IMR-90 (cell line): Measurements from ENCODE around the gene ZFYVE21. TPM values are rescaled to one million over a fixed set of nuclear protein-coding genes. Genes with fewer than 3 reads are reported as not detected.

Experiments used
- ATAC-seq: fragments of 200-7000 bp; cut with Tn5 transposase; 2 replicates; pipeline ENCODE4 v1.9.1; 2020; ENCODE audit warnings: low read depth, mild to moderate bottlenecking, moderate library complexity
- BruUV-seq: library from RNA; stranded (reverse); fragments of 400-500 nt; replicated peaks from 2 replicates; lab custom pipeline; 2021; lab: Mats Ljungman, UMichigan
- CTCF ChIA-PET: fragments of 300-600 bp; formaldehyde crosslinking; extraction: SDS; loops from one replicate; lab custom pipeline; 2021; ENCODE audit warnings: antibody characterized with exemption; lab: Yijun Ruan, JAX
- POLR2A ChIA-PET: fragments of 300-600 bp; sonication (Branson Sonifier 250); formaldehyde crosslinking; loops from one replicate; lab custom pipeline; 2022; ENCODE audit warnings: antibody characterized with exemption; ENCODE audit not compliant: unreplicated experiment; lab: Charles Lee
- DNase-seq: peaks from one replicate; pipeline ENCODE4 v3.0.0; 2013
- H2AFZ ChIP-seq: replicated peaks from 2 replicates; pipeline ENCODE3; 2013; ENCODE audit warnings: low read length, mild to moderate bottlenecking; ENCODE audit not compliant: poor library complexity
- H2AK5ac ChIP-seq: 2 replicates; pipeline ENCODE4 v1.6.1; 2013; ENCODE audit warnings: low read depth, low read length, inconsistent platforms
- H2AK9ac ChIP-seq: replicated peaks from 2 replicates; pipeline ENCODE3; 2013; ENCODE audit warnings: mild to moderate bottlenecking, low read depth, low read length, moderate library complexity; ENCODE audit not compliant: poor library complexity
- H2BK120ac ChIP-seq: 2 replicates; pipeline ENCODE4 v1.6.1; 2013; ENCODE audit warnings: low read depth, low read length, inconsistent platforms
- H2BK15ac ChIP-seq: 3 replicates; pipeline ENCODE4 v1.6.1; 2013; ENCODE audit warnings: low read depth, low read length, inconsistent platforms
- H2BK20ac ChIP-seq: 2 replicates; pipeline ENCODE4 v1.6.1; 2013; ENCODE audit warnings: low read depth, mild to moderate bottlenecking, inconsistent platforms, low read length, moderate library complexity
- H2BK5ac ChIP-seq: 2 replicates; pipeline ENCODE4 v1.6.1; 2013; ENCODE audit warnings: mild to moderate bottlenecking, low read depth, low read length, inconsistent platforms; ENCODE audit not compliant: poor library complexity, severe bottlenecking
- H3K14ac ChIP-seq: replicated peaks from 2 replicates; pipeline ENCODE4 v1.6.1; 2013; ENCODE audit warnings: low read depth, low read length, inconsistent platforms
- H3K18ac ChIP-seq: 2 replicates; pipeline ENCODE4 v1.6.1; 2013; ENCODE audit warnings: low read depth, low read length, control low read depth
- H3K23ac ChIP-seq: 2 replicates; pipeline ENCODE4 v1.6.1; 2013; ENCODE audit warnings: low read depth, low read length, inconsistent platforms
- H3K27ac ChIP-seq: 2 replicates; pipeline ENCODE4 v1.5.1; 2013; ENCODE audit warnings: mild to moderate bottlenecking, control low read depth, low read length; ENCODE audit not compliant: insufficient read depth
- H3K27me3 ChIP-seq: 2 replicates; pipeline ENCODE4 v1.6.1; 2013; ENCODE audit warnings: low read length; ENCODE audit not compliant: control insufficient read depth, insufficient read depth
- H3K36me3 ChIP-seq: 2 replicates; pipeline ENCODE4 v1.6.1; 2013; ENCODE audit warnings: low read length, mixed read lengths; ENCODE audit not compliant: control insufficient read depth, insufficient read depth
- H3K4ac ChIP-seq: 2 replicates; pipeline ENCODE4 v1.6.1; 2013; ENCODE audit warnings: low read depth, low read length, inconsistent platforms
- H3K4me1 ChIP-seq: 2 replicates; pipeline ENCODE4 v1.6.1; 2013; ENCODE audit warnings: low read length, mixed read lengths; ENCODE audit not compliant: control insufficient read depth, insufficient read depth
- H3K4me2 ChIP-seq: 2 replicates; pipeline ENCODE4 v1.6.1; 2013; ENCODE audit warnings: low read depth, mild to moderate bottlenecking, control low read depth, low read length, moderate library complexity
- H3K4me3 ChIP-seq: 2 replicates; pipeline ENCODE4 v1.5.1; 2013; ENCODE audit warnings: low read depth, mild to moderate bottlenecking, control low read depth, low read length, moderate library complexity; ENCODE audit not compliant: insufficient read depth
- H3K56ac ChIP-seq: 2 replicates; pipeline ENCODE4 v1.6.1; 2013; ENCODE audit warnings: low read length, inconsistent platforms; ENCODE audit not compliant: insufficient read depth; ENCODE audit errors: extremely low read depth
- H3K79me1 ChIP-seq, 2 experiments: 2 replicates each; pipeline ENCODE4 v1.6.1; 2013; ENCODE audit warnings: low read length in 2 of 2, inconsistent platforms in 1 of 2, low read depth in 1 of 2
- H3K9ac ChIP-seq: 2 replicates; pipeline ENCODE4 v1.6.1; 2013; ENCODE audit warnings: low read depth, low read length, control low read depth
- H3K9me1 ChIP-seq: 2 replicates; pipeline ENCODE4 v1.6.1; 2013; ENCODE audit warnings: low read length, inconsistent platforms; ENCODE audit not compliant: insufficient read depth
- H3K9me3 ChIP-seq: 2 replicates; pipeline ENCODE4 v1.6.1; 2013; ENCODE audit warnings: low read length; ENCODE audit not compliant: control insufficient read depth, insufficient read depth
- H4K20me1 ChIP-seq: 2 replicates; pipeline ENCODE4 v1.6.1; 2013; ENCODE audit warnings: low read length, inconsistent platforms; ENCODE audit not compliant: insufficient read depth
- H4K5ac ChIP-seq: 2 replicates; pipeline ENCODE4 v1.6.1; 2013; ENCODE audit warnings: mild to moderate bottlenecking, low read depth, low read length, control low read depth
- H4K8ac ChIP-seq, 2 experiments: 2 replicates each; pipeline ENCODE4 v1.6.1; 2013; ENCODE audit warnings: low read depth in 2 of 2, low read length in 2 of 2, control low read depth in 1 of 2, inconsistent platforms in 1 of 2
- H4K91ac ChIP-seq: 2 replicates; pipeline ENCODE4 v1.6.1; 2013; ENCODE audit warnings: low read depth, low read length, inconsistent platforms; ENCODE audit not compliant: insufficient read depth
- BHLHE40 ChIP-seq: fragments of 150-350 bp; IDR thresholded peaks from 2 replicates; pipeline ENCODE4 v1.6.1; 2016; ENCODE audit warnings: mild to moderate bottlenecking, low read depth, low read length
- CEBPB ChIP-seq: IDR thresholded peaks from 2 replicates; pipeline ENCODE4 v1.6.1; 2012; ENCODE audit warnings: low read depth, low read length, improper control_type of control experiment
- CHD1 ChIP-seq: IDR thresholded peaks from 2 replicates; pipeline ENCODE4 v1.6.1; 2012; ENCODE audit warnings: low read depth, low read length, improper control_type of control experiment
- FOS ChIP-seq: fragments of 150-350 bp; IDR thresholded peaks from 2 replicates; pipeline ENCODE4 v1.6.1; 2016; ENCODE audit warnings: low read depth, low read length
- MAFK ChIP-seq: IDR thresholded peaks from 2 replicates; pipeline ENCODE4 v1.6.1; 2012; ENCODE audit warnings: low read depth, low read length, improper control_type of control experiment
- MAZ ChIP-seq: IDR thresholded peaks from 2 replicates; pipeline ENCODE4 v1.6.1; 2012; ENCODE audit warnings: low read depth, mild to moderate bottlenecking, low read length, improper control_type of control experiment, moderate library complexity, borderline replicate concordance
- MXI1 ChIP-seq: IDR thresholded peaks from 2 replicates; pipeline ENCODE4 v1.6.1; 2012; ENCODE audit warnings: low read depth, mild to moderate bottlenecking, low read length, moderate library complexity, borderline replicate concordance
- NFE2L2 ChIP-seq: fragments of 150-350 bp; IDR thresholded peaks from 2 replicates; pipeline ENCODE4 v1.6.1; 2016; ENCODE audit warnings: low read depth, mild to moderate bottlenecking, low read length
- POLR2A ChIP-seq: IDR thresholded peaks from 2 replicates; pipeline ENCODE4 v1.6.1; 2012; ENCODE audit warnings: mild to moderate bottlenecking, low read depth, low read length
- RCOR1 ChIP-seq: IDR thresholded peaks from 2 replicates; pipeline ENCODE4 v1.6.1; 2012; ENCODE audit warnings: mild to moderate bottlenecking, low read length, improper control_type of control experiment; ENCODE audit not compliant: insufficient replicate concordance
- RFX5 ChIP-seq: IDR thresholded peaks from 2 replicates; pipeline ENCODE4 v1.8.0; 2012; ENCODE audit warnings: low read depth, mild to moderate bottlenecking, low read length, moderate library complexity
- SMC3 ChIP-seq: fragments of 150-350 bp; IDR thresholded peaks from 2 replicates; pipeline ENCODE4 v1.6.1; 2016; ENCODE audit warnings: low read depth, mild to moderate bottlenecking, antibody characterized with exemption, low read length, moderate library complexity
- WGBS, 2 experiments: methylation state at CpG; one replicate each; pipeline versions ENCODE4 v1.1.5 to v1.1.7; 2013; ENCODE audit warnings: missing lambda C conversion rate in 2 of 2; ENCODE audit not compliant: insufficient read length in 1 of 2; ENCODE audit errors: extremely low coverage in 2 of 2; 5-methylcytosine and 5-hydroxymethylcytosine counted together
- dilution Hi-C: fragments of 300-500 bp; cut with HindIII; formaldehyde crosslinking; loops from one replicate; pipeline ENCODE4 v1.14.3; 2018; ENCODE audit warnings: low sequenced_read_pairs; ENCODE audit not compliant: unreplicated experiment
- in situ Hi-C: fragments of 300-500 bp; cut with MboI; formaldehyde crosslinking; loops from 3 replicates; pipeline ENCODE4 v1.14.3; 2019; ENCODE audit warnings: low sequenced_read_pairs, inconsistent platforms, mixed read lengths
- intact Hi-C: fragments of 100-400 bp; cut with micrococcal nuclease; formaldehyde crosslinking; loops from 2 replicates; pipeline ENCODE4 v1.10.0; 2022
- polyA plus RNA-seq, 3 experiments: library from polyadenylated mRNA; depleted of rRNA; stranded (reverse); fragments of >200 nt; gene quantifications; 2 replicates each; pipeline ENCODE4 v1.2.3, GENCODE V29; 2012; ENCODE audit warnings: low replicate concordance in 1 of 3
- total RNA-seq: library from RNA; depleted of rRNA; stranded (reverse); fragments of >200 nt; gene quantifications from 2 replicates; pipeline ENCODE4 v1.2.3, GENCODE V29; 2012
- TF ChIP-seq, protein P1 (sequence below): fragments of 150-350 bp; IDR thresholded peaks from 2 replicates; pipeline ENCODE4 v1.6.1; 2017; ENCODE audit warnings: mild to moderate bottlenecking, antibody characterized with exemption, low read length, low read depth
- TF ChIP-seq, protein P2 (sequence below): fragments of 150-350 bp; IDR thresholded peaks from 2 replicates; pipeline ENCODE4 v1.6.1; 2016; ENCODE audit warnings: low read depth, mild to moderate bottlenecking, low read length, moderate library complexity, borderline replicate concordance
- TF ChIP-seq, protein P3 (sequence below): conservative IDR thresholded peaks from 2 replicates; pipeline ENCODE4 v1.5.1; 2012; ENCODE audit warnings: mild to moderate bottlenecking, low read depth, low read length, improper control_type of control experiment

Gene ZFYVE21
- total and polyA plus RNA-seq, 2 of the 4 experiments (the other 2 are of a cell fraction), result 41.2 to 89.2 TPM

DNA sequence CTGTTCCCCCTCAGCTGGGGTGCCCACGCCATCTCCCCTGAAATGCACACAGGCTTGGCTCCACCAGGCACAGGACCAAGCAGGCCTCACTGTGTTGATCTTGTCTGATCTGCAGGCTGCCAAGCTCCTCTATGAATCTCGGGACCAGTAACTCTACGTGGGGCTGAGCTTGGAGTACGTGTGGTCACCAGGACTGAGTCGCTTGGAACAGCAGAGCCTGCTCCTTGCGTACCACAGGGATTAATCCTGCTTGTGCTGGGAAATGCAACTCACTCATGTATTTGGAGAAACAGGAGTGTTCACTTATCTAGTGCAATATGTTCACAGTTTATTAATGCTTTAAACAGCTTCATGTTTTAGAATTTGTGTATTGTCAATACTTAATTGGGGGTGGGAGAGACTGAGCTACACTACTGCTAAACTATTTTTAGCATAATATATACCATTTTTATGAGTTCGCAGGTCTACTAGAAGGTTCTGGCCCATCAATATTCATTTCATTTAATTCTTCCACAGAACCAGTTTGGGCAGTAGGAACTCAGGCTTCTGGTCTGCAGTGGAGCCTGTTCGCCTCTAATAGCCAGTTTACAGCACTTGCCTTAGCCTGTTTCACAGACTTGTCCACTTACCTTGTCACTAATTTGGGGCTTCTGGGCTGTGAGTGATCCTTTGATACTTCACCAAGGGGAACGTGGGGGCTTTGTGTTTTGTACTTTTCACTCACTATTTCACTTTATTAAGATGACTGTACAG is 17.4 kb downstream of the ZFYVE21 start:
- H2AK9ac ChIP-seq, result no peak overlapping the region
- no peak overlapping the region for H2BK5ac ChIP-seq
- intact Hi-C loops, result no loop called here
- CTCF ChIA-PET, result no interaction called here
- no peaks in the 10 kb centered on the region for H3K9me3 ChIP-seq
- in situ Hi-C loops, result no loop called here
- H3K56ac ChIP-seq, result no peak overlapping the region
- H3K4me1 ChIP-seq, result no peaks in the 10 kb centered on the region
- H2BK20ac ChIP-seq, result no peak overlapping the region
- peaks cover 0 to 8% of the 10 kb centered on the region in 2 experiments; a peak in 2 of 4 replicates for H3K79me1 ChIP-seq
- H3K14ac ChIP-seq, result no peak overlapping the region
- TSS peak; percentile 88 for BruUV-seq
- WGBS, 2 experiments, result 92% methylated on average over 2 of the region's 9 CpGs; no CpG with 5 or more reads in 1 of the 2 experiments
- no peak overlapping the region for H4K91ac ChIP-seq
- no peak overlapping the region for H3K9ac ChIP-seq
- H4K8ac ChIP-seq, result no peak overlapping the region
- H3K23ac ChIP-seq, result no peak overlapping the region
- H3K4me3 ChIP-seq, result no peak overlapping the region
- H3K27me3 ChIP-seq, result no peaks in the 10 kb centered on the region
- no peak overlapping the region for H3K27ac ChIP-seq
- no peak overlapping the region for H3K4ac ChIP-seq
- no peak overlapping the region for H2BK120ac ChIP-seq
- POLR2A ChIA-PET, result interaction anchor here (0.5 to 0.6 kb wide), 2 partner anchors 79 to 234 kb away, joined by 3 to 4 read pairs; no protein-coding TSS in a partner anchor
- H3K18ac ChIP-seq, result no peak overlapping the region
- no peak for DNase-seq
- no peak for ATAC-seq
- no peak overlapping the region for H2BK15ac ChIP-seq
- H2AK5ac ChIP-seq, result no peak overlapping the region
- peaks cover 7% of the 10 kb centered on the region for H4K20me1 ChIP-seq
- no peak overlapping the region for H3K4me2 ChIP-seq
- no peak overlapping the region for H2AFZ ChIP-seq
- no peaks in the 10 kb centered on the region for H3K9me1 ChIP-seq
- H4K5ac ChIP-seq, result no peak overlapping the region
- peaks cover 51% of the 10 kb centered on the region for H3K36me3 ChIP-seq
- dilution Hi-C loops, result no loop called here
- TF ChIP-seq, protein P1, sequence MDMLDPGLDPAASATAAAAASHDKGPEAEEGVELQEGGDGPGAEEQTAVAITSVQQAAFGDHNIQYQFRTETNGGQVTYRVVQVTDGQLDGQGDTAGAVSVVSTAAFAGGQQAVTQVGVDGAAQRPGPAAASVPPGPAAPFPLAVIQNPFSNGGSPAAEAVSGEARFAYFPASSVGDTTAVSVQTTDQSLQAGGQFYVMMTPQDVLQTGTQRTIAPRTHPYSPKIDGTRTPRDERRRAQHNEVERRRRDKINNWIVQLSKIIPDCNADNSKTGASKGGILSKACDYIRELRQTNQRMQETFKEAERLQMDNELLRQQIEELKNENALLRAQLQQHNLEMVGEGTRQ, result no peak
- no peak for TF ChIP-seq NFE2L2
- no peak for TF ChIP-seq MAZ
- TF ChIP-seq CHD1, result no peak
- no peak for TF ChIP-seq RCOR1
- TF ChIP-seq, protein P2, sequence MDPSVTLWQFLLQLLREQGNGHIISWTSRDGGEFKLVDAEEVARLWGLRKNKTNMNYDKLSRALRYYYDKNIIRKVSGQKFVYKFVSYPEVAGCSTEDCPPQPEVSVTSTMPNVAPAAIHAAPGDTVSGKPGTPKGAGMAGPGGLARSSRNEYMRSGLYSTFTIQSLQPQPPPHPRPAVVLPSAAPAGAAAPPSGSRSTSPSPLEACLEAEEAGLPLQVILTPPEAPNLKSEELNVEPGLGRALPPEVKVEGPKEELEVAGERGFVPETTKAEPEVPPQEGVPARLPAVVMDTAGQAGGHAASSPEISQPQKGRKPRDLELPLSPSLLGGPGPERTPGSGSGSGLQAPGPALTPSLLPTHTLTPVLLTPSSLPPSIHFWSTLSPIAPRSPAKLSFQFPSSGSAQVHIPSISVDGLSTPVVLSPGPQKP, result no peak
- TF ChIP-seq SMC3, result no peak
- TF ChIP-seq POLR2A, result no peak
- no peak for TF ChIP-seq MAFK
- TF ChIP-seq CEBPB, result no peak
- TF ChIP-seq RFX5, result no peak
- no peak for TF ChIP-seq BHLHE40
- TF ChIP-seq FOS, result no peak
- TF ChIP-seq, protein P3, sequence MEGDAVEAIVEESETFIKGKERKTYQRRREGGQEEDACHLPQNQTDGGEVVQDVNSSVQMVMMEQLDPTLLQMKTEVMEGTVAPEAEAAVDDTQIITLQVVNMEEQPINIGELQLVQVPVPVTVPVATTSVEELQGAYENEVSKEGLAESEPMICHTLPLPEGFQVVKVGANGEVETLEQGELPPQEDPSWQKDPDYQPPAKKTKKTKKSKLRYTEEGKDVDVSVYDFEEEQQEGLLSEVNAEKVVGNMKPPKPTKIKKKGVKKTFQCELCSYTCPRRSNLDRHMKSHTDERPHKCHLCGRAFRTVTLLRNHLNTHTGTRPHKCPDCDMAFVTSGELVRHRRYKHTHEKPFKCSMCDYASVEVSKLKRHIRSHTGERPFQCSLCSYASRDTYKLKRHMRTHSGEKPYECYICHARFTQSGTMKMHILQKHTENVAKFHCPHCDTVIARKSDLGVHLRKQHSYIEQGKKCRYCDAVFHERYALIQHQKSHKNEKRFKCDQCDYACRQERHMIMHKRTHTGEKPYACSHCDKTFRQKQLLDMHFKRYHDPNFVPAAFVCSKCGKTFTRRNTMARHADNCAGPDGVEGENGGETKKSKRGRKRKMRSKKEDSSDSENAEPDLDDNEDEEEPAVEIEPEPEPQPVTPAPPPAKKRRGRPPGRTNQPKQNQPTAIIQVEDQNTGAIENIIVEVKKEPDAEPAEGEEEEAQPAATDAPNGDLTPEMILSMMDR, result no peak
- no peak for TF ChIP-seq MXI1
